HG03378 (cell line): Measurements from ENCODE around the gene SMARCD1.

Experiments
- ATAC-seq: cut with Tn5 transposase; IDR thresholded peaks from one replicate; pipeline ENCODE4 v1.9.1; 2021; ENCODE audit warnings: mild to moderate bottlenecking, moderate library complexity; ENCODE audit not compliant: unreplicated experiment

The SMARCD1 gene

GRCh38 chr12:50103351-50103750, 18.2 kb downstream of the SMARCD1 start:
- ATAC-seq: no peak

GRCh38 chr12:50103767-50104321, 18.7 kb downstream of the SMARCD1 start, which contains the start of gene GPD1:
TSS of gene GPD1 (plus strand) at chr12:50104008. CDS start at chr12:50104051, 43 bp downstream.
- ATAC-seq: no peak

DNA sequence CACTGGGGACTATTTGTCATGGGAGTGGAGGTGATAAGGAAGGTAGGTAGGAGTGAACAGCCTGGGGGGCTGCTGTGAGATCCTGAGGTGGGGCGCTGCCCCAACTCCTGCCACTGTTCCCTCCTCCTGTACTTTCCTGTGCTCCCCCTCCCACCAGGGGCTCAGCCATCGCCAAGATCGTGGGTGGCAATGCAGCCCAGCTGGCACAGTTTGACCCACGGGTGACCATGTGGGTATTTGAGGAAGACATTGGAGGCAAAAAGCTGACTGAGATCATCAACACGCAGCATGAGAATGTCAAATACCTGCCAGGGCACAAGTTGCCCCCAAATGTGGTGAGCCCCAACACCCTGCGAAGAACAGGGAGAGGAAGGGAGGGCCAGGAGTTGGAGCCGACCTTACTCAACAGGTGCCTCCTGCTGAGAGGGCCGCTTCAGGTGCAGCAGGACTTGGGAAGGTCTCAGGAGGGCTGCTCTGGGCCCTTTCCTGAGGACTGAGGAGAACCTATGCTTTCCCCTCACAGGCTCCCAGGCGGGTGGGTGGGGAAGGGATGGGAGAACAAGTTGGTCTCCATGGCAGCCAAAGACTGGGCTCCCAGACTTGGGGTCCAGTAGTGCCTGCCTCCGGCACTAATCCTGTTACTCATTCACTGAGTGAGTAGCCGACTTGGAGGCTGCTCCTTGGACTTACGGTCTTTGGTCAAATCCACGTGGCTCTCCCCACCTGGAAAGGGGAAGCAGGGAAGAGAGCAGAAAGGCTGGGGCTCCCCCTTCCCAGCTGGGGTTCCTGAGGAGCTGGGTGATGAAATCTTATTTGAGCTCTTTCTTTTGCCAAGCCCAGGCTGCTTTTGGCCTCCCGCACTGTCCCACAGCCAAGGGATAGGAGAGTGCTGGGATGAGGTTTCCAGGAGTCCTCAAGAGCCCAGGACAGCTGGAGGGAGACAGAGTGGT, 19.6 kb downstream of the SMARCD1 start:
- ATAC-seq: no peak

GRCh38 chr12:50105913-50106450, 20.8 kb downstream of the SMARCD1 start:
- ATAC-seq: no peak

DNA sequence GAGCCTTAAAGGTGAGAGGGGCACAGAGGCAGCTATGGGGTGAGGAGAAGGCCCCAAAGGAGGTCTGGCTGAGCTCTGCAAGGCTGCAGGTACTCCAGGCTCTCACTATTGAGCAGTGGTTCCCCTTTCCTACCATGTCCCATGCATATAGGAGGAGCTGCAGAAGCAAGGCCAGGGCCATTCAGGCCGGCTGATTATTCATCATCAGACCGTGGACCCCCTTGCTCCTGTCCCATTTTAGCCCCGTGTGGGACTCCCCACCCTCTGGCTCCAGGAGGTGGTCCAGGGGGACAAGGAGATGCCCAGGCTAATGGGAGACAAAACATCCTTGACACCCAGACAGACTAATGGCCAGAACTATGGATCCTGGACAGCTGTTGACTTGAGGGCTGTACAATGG, 21.8 kb downstream of the SMARCD1 start:
- ATAC-seq: no peak

GRCh38 chr12:50107416-50108268, 22.5 kb downstream of the SMARCD1 start:
- no peak for ATAC-seq

DNA sequence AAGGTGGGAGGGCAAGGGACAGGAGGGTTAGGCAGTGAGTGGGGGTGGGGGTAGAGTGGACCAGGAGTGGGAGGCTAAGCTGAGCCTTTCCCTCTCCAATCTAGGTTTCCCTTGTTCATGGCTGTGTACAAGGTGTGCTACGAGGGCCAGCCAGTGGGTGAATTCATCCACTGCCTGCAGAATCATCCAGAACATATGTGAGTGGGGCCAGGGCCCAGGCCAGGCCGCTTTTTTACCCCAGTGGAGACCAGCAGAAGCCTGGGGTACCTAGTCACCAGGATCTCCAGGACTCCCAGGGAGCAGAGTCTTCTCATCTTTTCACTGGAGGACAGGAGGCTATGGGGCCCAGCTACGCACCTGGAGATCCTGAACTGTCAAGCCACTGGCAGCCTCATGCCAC, 24.2 kb downstream of the SMARCD1 start:
- ATAC-seq: no peak

GRCh38 chr12:50110127-50110761, 25.1 kb downstream of the SMARCD1 start:
- no peak for ATAC-seq

- no peak for ATAC-seq
These were observed 25.7 kb downstream of the SMARCD1 start for GRCh38 chr12:50110762-50111351.

DNA sequence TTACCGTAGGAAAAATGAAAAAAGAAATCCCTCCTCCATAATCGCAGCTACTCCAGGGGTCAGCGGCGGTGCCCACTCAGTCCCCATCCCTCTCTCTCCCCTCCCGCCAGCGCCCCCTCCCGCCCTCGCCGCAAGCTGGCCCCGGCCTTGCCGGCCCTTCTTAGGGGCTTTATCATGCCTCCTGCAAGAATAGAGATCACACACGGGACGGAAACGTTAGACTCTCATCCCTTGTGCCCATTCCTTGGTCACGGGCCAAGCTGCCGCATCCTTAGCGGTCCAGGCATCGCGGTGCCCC, 26.2 kb downstream of the SMARCD1 start:
- no peak for ATAC-seq

DNA sequence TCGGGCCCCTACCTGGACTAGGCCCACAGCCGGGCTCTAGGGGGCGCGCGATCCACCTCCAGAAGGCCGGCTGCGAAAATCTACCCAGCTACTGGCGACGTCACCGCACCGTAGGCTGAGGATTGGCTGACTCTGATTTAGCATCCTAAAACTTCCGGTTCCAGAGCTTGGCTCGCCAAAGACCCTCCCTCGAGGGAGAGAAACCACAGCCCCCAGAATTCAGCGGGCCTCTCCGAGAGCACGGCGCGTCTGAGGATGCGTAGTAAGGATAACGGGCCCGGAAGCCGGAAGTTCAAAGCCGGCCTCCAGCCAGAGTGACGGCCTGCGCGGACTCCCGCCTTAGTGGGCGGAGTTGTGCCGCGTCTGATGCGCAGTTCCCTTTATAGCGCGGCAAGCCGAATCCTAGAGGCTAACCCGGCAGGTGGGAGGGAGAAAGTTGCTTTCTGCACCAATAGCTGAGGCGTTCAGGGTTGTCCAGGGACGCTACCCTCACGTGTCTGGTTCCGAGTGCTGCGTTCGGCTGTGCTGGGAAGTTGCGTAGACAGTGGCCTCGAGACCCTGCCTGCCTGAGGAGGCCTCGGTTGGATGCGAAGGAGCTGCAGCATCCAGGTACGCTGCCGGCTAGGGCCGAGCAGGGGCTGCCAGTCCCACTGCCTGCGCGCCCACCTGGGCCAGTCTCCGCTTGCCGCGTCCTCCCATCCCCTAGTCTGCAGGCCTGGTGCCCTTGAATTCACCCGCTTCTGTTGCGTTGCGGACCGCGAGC, 26.7 kb downstream of the SMARCD1 start, which contains the start of gene COX14:
COX14 (plus strand) TSS at position 544 of the 763 bp plus-strand sequence. CDS start 7,808 bp downstream, outside the sequence.
- ATAC-seq: peak; percentile 86

DNA sequence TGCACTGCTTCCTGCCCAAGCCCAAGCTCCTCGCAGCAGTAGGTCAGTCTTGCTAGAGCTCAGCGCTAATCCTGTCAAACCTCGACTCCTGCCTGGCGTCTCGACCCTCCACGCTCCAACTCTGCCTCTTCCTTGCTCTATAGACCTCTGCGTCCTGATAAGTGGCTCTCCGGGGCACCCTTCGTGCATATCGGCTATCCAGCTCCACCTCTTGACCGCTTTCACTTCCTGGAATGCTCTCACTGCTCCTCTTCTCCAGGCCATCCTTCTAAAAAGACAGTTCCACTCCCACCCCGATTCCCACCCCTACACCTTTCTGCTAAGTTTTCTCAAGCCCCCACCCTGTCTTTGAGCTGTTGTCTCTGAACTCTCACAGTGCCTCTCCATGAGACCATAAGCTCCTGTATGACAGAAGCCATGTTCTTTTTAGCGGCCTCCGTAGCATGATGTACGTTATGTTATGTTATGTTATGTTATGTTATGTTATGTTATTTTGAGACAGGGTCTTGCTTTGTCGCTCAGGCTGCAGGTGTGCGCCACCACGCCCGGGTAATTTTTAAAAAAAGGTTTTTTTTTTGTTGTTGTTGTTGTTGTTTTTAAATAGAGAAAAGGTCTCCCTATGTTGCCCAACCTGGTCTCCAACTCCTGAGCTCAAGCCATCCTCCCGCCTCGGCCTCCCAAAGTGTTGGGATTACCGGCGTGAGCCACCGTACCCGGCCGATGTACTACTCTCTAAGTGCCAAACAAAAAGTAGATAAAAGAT, 27.5 kb downstream of the SMARCD1 start:
- ATAC-seq: no peak

DNA sequence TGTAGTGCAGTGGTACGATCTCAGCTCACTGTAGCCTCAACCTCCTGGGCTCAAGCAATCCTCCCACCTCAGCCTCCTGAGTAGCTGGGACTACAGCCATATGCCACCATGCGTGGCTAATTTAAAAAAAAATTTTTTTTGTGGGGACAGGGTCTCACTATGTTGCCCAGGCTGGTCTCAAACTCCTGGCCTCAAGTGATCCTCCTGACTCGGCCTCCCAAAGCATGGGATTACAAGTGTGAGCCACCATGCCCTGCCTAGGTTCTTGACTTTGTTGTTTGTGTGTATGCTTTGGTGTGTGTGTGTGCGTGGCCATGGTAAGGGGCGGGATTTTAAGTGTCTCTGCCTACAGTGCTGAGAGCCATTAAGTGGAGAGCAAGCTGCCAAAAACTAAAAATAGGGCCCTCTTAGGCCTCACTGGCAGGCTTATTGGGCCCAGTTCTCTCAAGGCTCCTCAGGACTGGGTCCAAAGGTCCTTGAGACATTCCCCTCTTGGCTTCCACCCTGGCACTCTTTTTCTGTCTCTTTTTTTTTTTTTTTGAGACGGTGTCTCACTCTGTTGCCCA, 32.0 kb downstream of the SMARCD1 start:
- ATAC-seq: no peak

GRCh38 chr12:50119387-50119786, 34.2 kb downstream of the SMARCD1 start:
- no peak for ATAC-seq

GRCh38 chr12:50120521-50120920, 35.4 kb downstream of the SMARCD1 start:
- no peak for ATAC-seq

DNA sequence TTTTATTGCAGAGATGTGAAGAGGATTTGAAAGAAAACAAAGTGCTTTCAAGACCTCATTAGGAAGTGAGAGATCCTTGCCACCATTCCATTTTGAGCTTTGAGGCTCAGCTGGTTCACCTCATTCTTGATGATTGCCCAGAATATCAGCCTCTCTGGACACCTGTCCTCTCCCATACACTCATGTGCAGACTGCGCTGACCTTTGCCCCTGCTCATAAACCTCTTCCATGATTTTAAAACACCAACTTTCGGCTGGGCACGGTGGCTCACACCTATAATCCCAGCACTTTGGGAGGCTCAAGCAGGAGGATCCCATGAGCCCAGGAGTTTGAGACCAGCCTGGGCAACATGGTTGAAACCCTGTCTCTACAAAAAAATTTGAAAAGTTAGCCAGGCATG, 35.8 kb downstream of the SMARCD1 start:
- no peak for ATAC-seq

GRCh38 chr12:50121641-50122040, 36.5 kb downstream of the SMARCD1 start:
- ATAC-seq: no peak

GRCh38 chr12:50123203-50123602, 38.1 kb downstream of the SMARCD1 start:
- no peak for ATAC-seq
